ENCODE results near the gene CACNA1G.

GRCh38 chr17:50532452-50533024 is 28.0 kb upstream of the CACNA1G start, which contains the start of gene EPN3:
- TF ChIP-seq, protein P1, sequence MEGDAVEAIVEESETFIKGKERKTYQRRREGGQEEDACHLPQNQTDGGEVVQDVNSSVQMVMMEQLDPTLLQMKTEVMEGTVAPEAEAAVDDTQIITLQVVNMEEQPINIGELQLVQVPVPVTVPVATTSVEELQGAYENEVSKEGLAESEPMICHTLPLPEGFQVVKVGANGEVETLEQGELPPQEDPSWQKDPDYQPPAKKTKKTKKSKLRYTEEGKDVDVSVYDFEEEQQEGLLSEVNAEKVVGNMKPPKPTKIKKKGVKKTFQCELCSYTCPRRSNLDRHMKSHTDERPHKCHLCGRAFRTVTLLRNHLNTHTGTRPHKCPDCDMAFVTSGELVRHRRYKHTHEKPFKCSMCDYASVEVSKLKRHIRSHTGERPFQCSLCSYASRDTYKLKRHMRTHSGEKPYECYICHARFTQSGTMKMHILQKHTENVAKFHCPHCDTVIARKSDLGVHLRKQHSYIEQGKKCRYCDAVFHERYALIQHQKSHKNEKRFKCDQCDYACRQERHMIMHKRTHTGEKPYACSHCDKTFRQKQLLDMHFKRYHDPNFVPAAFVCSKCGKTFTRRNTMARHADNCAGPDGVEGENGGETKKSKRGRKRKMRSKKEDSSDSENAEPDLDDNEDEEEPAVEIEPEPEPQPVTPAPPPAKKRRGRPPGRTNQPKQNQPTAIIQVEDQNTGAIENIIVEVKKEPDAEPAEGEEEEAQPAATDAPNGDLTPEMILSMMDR (conservative IDR thresholded peaks at IDR 0.05 in 1 of 2, IDR thresholded peaks at IDR 0.05 in 1 of 2; ENCODE audit: low read depth in 1 of 2, low read length in 2 of 2), result no peak
- TF ChIP-seq EZH2 (IDR thresholded peaks at IDR 0.05; ENCODE audit: low read length, missing control alignments), result no peak

All from fibroblast of lung (primary cell).